Gastroesophageal sphincter (tissue), 4 donors: ENCODE data around the gene OTOG. TPM values are rescaled to one million over a fixed set of nuclear protein-coding genes. Genes with fewer than 3 reads are reported as not detected.

Experiments used
- ATAC-seq: fragments of 150-250 bp; one replicate; pipeline ENCODE4 v1.9.1; 2016; ENCODE audit warnings: mild to moderate bottlenecking, moderate library complexity
- H3K27ac ChIP-seq, 4 donors: fragments of 200-600 bp; sonication (generic) in 3 of 4; 1 replicate in 3 of 4; 2 replicates in 1 of 4; pipeline ENCODE4 v1.5.1; 2016 to 2019
- H3K27me3 ChIP-seq: fragments of 200-600 bp; sonication (generic); one replicate; pipeline ENCODE4 v1.5.1; 2019
- H3K36me3 ChIP-seq, 2 donors: fragments of 200-600 bp; sonication (generic); one replicate each; pipeline ENCODE4 v1.5.1; 2019; ENCODE audit warnings: control low read depth in 1 of 2
- H3K4me1 ChIP-seq, 3 donors: fragments of 200-600 bp; sonication (generic); 1 replicate in 2 of 3; 2 replicates in 1 of 3; pipeline ENCODE4 v1.5.1; 2016 to 2019; ENCODE audit warnings: control low read depth in 2 of 3
- H3K4me3 ChIP-seq, 2 donors: fragments of 200-600 bp; sonication (generic); one replicate each; pipeline ENCODE4 v1.5.1; 2019; ENCODE audit warnings: mild to moderate bottlenecking in 1 of 2, moderate library complexity in 1 of 2
- H3K9me3 ChIP-seq, 3 donors: fragments of 200-600 bp; sonication (generic); one replicate each; pipeline ENCODE4 v1.5.1; 2017 to 2019; ENCODE audit warnings: control low read depth in 2 of 3
- CTCF ChIP-seq, 4 experiments: fragments of 200-600 bp in 2 of 4; fragments of 450-650 bp in 2 of 4; sonication (generic) in 1 of 4; IDR thresholded peaks; one replicate each; pipeline ENCODE4 v1.5.1; 2017 to 2019; ENCODE audit warnings: antibody characterized with exemption in 4 of 4, mild to moderate bottlenecking in 2 of 4, moderate library complexity in 2 of 4
- EP300 ChIP-seq: sonication (generic); formaldehyde crosslinking; IDR thresholded peaks from one replicate; pipeline ENCODE4 v1.6.1; 2017; ENCODE audit warnings: antibody characterized with exemption, mild to moderate bottlenecking
- POLR2A ChIP-seq, 2 donors: fragments of 450-650 bp; IDR thresholded peaks; one replicate each; pipeline ENCODE4 v1.6.1; 2017; ENCODE audit warnings: antibody characterized with exemption in 2 of 2, mild to moderate bottlenecking in 2 of 2, moderate library complexity in 1 of 2
- POLR2AphosphoS5 ChIP-seq: sonication (generic); formaldehyde crosslinking; IDR thresholded peaks from one replicate; pipeline ENCODE4 v1.6.1; 2017; ENCODE audit warnings: antibody characterized with exemption
- WGBS, 2 donors: methylation state at CpG; one replicate each; pipeline ENCODE4 v1.1.5; 2018; ENCODE audit warnings: low coverage in 1 of 2; 5-methylcytosine and 5-hydroxymethylcytosine counted together
- total RNA-seq, 4 donors: library from RNA; depleted of rRNA; stranded (reverse); fragments of >200 nt; gene quantifications; one replicate each; pipeline ENCODE4 v1.1.0, GENCODE V29; 2016

Gene OTOG
- total RNA-seq, 4 donors from 2014 or later: not detected

DNA sequence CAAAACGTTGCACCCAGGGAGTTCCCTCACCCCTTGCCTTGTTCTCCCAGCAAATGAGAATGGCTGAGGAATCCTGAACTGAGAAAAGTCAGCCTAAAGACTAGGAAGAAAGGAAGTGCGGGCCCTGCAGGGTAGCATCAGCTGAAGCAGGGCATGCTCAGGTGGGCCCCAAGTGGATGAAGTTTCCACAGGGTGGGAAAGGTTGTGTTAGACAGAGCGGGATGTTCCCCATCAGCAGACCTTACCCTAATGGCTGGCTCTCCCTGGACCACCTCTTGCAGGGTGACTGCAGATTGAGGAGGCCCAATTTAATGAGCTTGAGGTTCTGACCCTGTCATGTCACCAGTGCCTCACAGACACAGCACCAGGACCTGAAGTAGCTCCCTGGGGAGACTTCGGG lies 90.8 kb downstream of the OTOG start:
- no peak for TF ChIP-seq EP300
- TF ChIP-seq CTCF (IDR thresholded peaks at IDR 0.05): no peak
- Histone ChIP-seq H3K4me1 (no peaks in the 10 kb centered on the region), H3K27ac (no peak overlapping the region), H3K36me3 (no peaks in the 10 kb centered on the region), H3K27me3 (no peaks in the 10 kb centered on the region), H3K4me3 (no peak overlapping the region), H3K9me3 (no peaks in the 10 kb centered on the region)
- WGBS, 2 donors: 17 to 79% methylated on average over 1 to 3 of the region's 4 CpGs
- ATAC-seq: no peak

DNA sequence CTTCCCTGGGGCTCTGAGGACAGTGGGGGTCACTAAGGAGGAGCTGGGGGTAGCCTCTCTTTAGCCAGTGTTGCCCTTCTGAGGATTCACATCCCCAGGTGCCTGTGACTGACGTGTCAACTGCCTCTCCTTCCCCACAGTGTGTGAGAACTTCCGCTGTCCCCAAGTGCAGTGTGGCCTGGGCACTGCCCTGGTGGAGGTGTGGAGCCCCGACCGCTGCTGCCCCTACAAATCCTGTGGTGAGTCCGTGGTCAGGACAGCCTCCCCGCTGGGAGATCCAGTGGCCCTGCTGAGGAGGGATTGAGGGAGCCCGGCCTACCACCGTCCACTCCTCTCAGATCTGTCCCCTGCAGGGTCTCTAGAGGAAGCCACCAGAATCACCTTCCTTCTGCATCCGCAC lies 91.3 kb downstream of the OTOG start:
- TF ChIP-seq CTCF (IDR thresholded peaks at IDR 0.05) (no peak), POLR2AphosphoS5 (no peak), POLR2A (IDR thresholded peaks at IDR 0.05) (no peak), EP300 (no peak)
- no peaks in the 10 kb centered on the region for H3K27me3 ChIP-seq
- H3K36me3 ChIP-seq: no peaks in the 10 kb centered on the region
- no peak for ATAC-seq
- WGBS, 2 donors: no CpG with 5 or more reads among the region's 9 CpGs
- no peak overlapping the region for H3K4me3 ChIP-seq
- H3K27ac ChIP-seq: no peak overlapping the region
- no peaks in the 10 kb centered on the region for H3K4me1 ChIP-seq
- H3K9me3 ChIP-seq: no peaks in the 10 kb centered on the region

GRCh38 chr11:17639091-17639490 lies 92.0 kb downstream of the OTOG start:
- TF ChIP-seq POLR2A (IDR thresholded peaks at IDR 0.05) (no peak), EP300 (no peak), CTCF (IDR thresholded peaks at IDR 0.05) (no peak), POLR2AphosphoS5 (no peak)
- Histone ChIP-seq H3K36me3 (no peaks in the 10 kb centered on the region), H3K4me3 (no peak overlapping the region), H3K9me3 (no peaks in the 10 kb centered on the region), H3K27me3 (no peaks in the 10 kb centered on the region), H3K27ac (no peak overlapping the region), H3K4me1 (no peaks in the 10 kb centered on the region)
- no peak for ATAC-seq
- WGBS, 2 donors: 78 to 82% methylated on average over 4 of the region's 4 CpGs

DNA sequence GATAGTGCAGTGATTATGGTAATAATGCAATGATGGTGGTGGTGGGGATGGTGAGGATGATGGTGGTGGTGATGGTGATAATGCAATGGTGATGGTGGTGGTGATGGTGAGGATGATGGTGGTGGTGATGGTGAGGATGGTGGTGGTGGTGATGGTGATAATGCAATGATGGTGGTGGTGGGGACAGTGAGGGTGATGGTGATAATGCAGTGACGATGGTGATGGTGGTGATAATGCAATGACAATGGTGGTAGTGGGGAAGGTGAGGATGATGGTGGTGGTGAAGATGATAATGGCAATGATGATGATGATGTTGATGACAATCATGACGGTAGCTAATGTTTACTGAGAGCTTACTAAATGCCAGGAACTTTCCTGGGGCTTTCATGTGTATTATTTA lies 92.7 kb downstream of the OTOG start:
- no peak for TF ChIP-seq POLR2A (IDR thresholded peaks at IDR 0.05)
- 82 to 90% methylated on average over 2 of the region's 2 CpGs for WGBS, 2 donors
- Histone ChIP-seq H3K4me3 (no peak overlapping the region), H3K36me3 (no peaks in the 10 kb centered on the region), H3K27ac (no peak overlapping the region), H3K27me3 (no peaks in the 10 kb centered on the region), H3K4me1 (no peaks in the 10 kb centered on the region), H3K9me3 (no peaks in the 10 kb centered on the region)
- ATAC-seq: no peak

- H3K36me3 ChIP-seq: no peaks in the 10 kb centered on the region
- no peak for ATAC-seq
- no peak overlapping the region for H3K27ac ChIP-seq
- no peak for TF ChIP-seq POLR2AphosphoS5
- no peak for TF ChIP-seq POLR2A (IDR thresholded peaks at IDR 0.05)
- TF ChIP-seq EP300: no peak
- TF ChIP-seq CTCF (IDR thresholded peaks at IDR 0.05): no peak
- no peaks in the 10 kb centered on the region for H3K9me3 ChIP-seq
- no peak overlapping the region for H3K4me3 ChIP-seq
- H3K4me1 ChIP-seq: no peaks in the 10 kb centered on the region
- no peaks in the 10 kb centered on the region for H3K27me3 ChIP-seq
- 40% methylated on average over 3 of the region's 19 CpGs; no CpG with 5 or more reads in 1 of the 2 donors for WGBS, 2 donors
Measured at GRCh38 chr11:17640493-17641164, 93.6 kb downstream of the OTOG start.
